Measurements from ENCODE around the gene DAGLA. TPM values are rescaled to one million over a fixed set of nuclear protein-coding genes. Genes with fewer than 3 reads are reported as not detected.

Gene DAGLA, protein sequence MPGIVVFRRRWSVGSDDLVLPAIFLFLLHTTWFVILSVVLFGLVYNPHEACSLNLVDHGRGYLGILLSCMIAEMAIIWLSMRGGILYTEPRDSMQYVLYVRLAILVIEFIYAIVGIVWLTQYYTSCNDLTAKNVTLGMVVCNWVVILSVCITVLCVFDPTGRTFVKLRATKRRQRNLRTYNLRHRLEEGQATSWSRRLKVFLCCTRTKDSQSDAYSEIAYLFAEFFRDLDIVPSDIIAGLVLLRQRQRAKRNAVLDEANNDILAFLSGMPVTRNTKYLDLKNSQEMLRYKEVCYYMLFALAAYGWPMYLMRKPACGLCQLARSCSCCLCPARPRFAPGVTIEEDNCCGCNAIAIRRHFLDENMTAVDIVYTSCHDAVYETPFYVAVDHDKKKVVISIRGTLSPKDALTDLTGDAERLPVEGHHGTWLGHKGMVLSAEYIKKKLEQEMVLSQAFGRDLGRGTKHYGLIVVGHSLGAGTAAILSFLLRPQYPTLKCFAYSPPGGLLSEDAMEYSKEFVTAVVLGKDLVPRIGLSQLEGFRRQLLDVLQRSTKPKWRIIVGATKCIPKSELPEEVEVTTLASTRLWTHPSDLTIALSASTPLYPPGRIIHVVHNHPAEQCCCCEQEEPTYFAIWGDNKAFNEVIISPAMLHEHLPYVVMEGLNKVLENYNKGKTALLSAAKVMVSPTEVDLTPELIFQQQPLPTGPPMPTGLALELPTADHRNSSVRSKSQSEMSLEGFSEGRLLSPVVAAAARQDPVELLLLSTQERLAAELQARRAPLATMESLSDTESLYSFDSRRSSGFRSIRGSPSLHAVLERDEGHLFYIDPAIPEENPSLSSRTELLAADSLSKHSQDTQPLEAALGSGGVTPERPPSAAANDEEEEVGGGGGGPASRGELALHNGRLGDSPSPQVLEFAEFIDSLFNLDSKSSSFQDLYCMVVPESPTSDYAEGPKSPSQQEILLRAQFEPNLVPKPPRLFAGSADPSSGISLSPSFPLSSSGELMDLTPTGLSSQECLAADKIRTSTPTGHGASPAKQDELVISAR
- total RNA-seq (1 to 10 TPM in 8 of 9 donors, under 1 TPM in 1; 0.44 to 4.2 (median 2.5) TPM), polyA plus RNA-seq (1 to 10 TPM in 2 of 3 donors, under 1 TPM in 1; 0.81 to 2.7 (median 1.5) TPM)
- long read RNA-seq, donor 1, full-length matches to known transcripts: 1 of 1 reads
- long read RNA-seq, donor 1, partial matches to known transcripts: 0 of 1 reads
- long read RNA-seq, donor 1, other reads (novel, unspliced or antisense): 0 of 1 reads
- long read RNA-seq, donor 2, partial matches to known transcripts: 12 of 32 reads
- long read RNA-seq, donor 2, other reads (novel, unspliced or antisense): 20 of 32 reads
- long read RNA-seq, donor 3, partial matches to known transcripts: 22 of 61 reads
- long read RNA-seq, donor 3, other reads (novel, unspliced or antisense): 39 of 61 reads
- long read RNA-seq, donor 4: 0 reads
- long read RNA-seq, donor 5, full-length matches to known transcripts: 1 of 6 reads
- long read RNA-seq, donor 5, partial matches to known transcripts: 1 of 6 reads
- long read RNA-seq, donor 5, other reads (novel, unspliced or antisense): 4 of 6 reads
- long read RNA-seq, donor 6: 0 reads
- long read RNA-seq, donor 7, full-length matches to known transcripts: 1 of 1 reads
- long read RNA-seq, donor 7, partial matches to known transcripts: 0 of 1 reads
- long read RNA-seq, donor 7, other reads (novel, unspliced or antisense): 0 of 1 reads
- long read RNA-seq, donor 8, partial matches to known transcripts: 92 of 92 reads
- long read RNA-seq, donor 8, other reads (novel, unspliced or antisense): 0 of 92 reads
- long read RNA-seq, donor 9, partial matches to known transcripts: 26 of 26 reads
- long read RNA-seq, donor 9, other reads (novel, unspliced or antisense): 0 of 26 reads
- long read RNA-seq, donor 10, partial matches to known transcripts: 22 of 54 reads
- long read RNA-seq, donor 10, other reads (novel, unspliced or antisense): 32 of 54 reads

- DNase-seq: peak in 6 of 7 donors; percentile 58 to 78 (median 68)
- Histone ChIP-seq H3K4me3 (peak within 1 kb of the TSS in 2 of 4 donors; percentile 34 to 60), H3K9me3 (replicated peaks in 1 of 3) (no peaks in the 10 kb centered on the region), H3K27ac (peak within 1 kb of the TSS in 1 of 5 donors; percentile 37), H3K27me3 (peaks cover 6% of the 10 kb centered on the region), H3K36me3 (replicated peaks in 1 of 2) (no peaks in the 10 kb centered on the region), H3K4me1 (replicated peaks in 1 of 2) (peaks cover 0 to 9% of the 10 kb centered on the region in 2 donors)
- intact Hi-C loops (cut with DNase I): loop anchor here (2.0 kb wide), 2 partner anchors 53 to 55 kb away; no protein-coding TSS in a partner anchor
- 1 to 5% (median 2%) methylated on average over 18 to 84 of the region's 84 CpGs for WGBS, 4 donors
- peak; percentile 58 to 99 (median 82) for TF ChIP-seq CTCF (IDR thresholded peaks at IDR 0.05)
- TF ChIP-seq POLR2A (IDR thresholded peaks at IDR 0.05): peak in 1 of 2 donors; percentile 29
These were observed at the start of gene DAGLA for GRCh38 chr11:61679893-61680621. Gene DAGLA, plus strand, starts transcription at chr11:61680391. Its CDS starts 39,765 bp downstream, at chr11:61720156.

DNA sequence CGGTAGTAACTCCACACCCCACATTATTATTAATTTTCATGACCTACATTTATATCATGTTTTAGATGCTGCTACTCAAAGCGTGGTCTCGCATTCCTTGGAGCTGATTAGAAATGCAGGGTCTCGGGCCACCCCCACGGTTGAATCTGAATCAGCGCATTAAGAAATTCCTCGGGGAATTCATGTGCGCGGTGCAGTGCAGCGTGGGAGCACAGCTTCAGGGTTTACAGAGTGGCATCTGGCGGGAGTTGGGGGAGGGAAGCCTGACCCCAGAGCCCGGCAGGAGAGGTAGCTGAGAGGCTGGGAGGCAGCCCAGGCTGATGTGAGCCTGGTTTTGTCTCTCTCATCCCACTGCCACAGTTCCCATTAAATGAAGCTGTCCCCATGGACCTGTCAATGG is 48.1 kb upstream of the DAGLA start:
- no peak overlapping the region for H3K4me3 ChIP-seq
- 71 to 76% (median 75%) methylated on average over 11 to 12 of the region's 12 CpGs for WGBS, 4 donors
- no peak for DNase-seq
- no peaks in the 10 kb centered on the region for H3K9me3 ChIP-seq (replicated peaks in 1 of 3)
- peaks cover 0 to 3% of the 10 kb centered on the region in 2 donors for H3K4me1 ChIP-seq (replicated peaks in 1 of 2)
- H3K27me3 ChIP-seq: no peaks in the 10 kb centered on the region
- intact Hi-C loops (cut with DNase I): loop anchor here in 1 of 2 donors (10.0 kb wide), 1 partner anchor 187 kb away; no protein-coding TSS in a partner anchor
- no peak for TF ChIP-seq POLR2A (IDR thresholded peaks at IDR 0.05)
- TF ChIP-seq CTCF (IDR thresholded peaks at IDR 0.05): no peak
- no peak overlapping the region for H3K27ac ChIP-seq
- H3K36me3 ChIP-seq (replicated peaks in 1 of 2): no peaks in the 10 kb centered on the region

DNA sequence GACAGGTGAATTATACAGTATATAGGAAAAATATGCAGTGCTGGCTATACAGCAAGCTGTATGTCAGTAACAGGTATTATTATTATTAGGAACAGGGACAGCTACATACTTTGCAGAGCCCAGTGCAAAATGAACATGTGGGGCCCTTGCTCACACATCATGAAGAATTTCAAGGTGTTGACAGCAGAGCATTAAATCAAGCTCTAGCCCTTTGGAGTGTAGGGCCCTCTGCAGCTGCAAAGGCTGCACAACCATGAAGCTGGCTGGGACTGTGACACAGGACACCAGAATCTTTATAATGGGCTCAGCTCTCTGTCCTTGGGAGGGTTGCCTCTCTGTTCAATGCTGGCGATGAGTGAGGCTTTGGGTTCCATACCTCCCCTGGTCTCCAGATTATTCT is 44.9 kb upstream of the DAGLA start:
- H3K36me3 ChIP-seq (replicated peaks in 1 of 2): no peaks in the 10 kb centered on the region
- no peak for DNase-seq
- 96 to 100% (median 98%) methylated on average over 1 of the region's 1 CpG for WGBS, 4 donors
- H3K4me1 ChIP-seq (replicated peaks in 1 of 2): peaks cover 0 to 12% of the 10 kb centered on the region in 2 donors
- H3K27ac ChIP-seq: no peak overlapping the region
- H3K9me3 ChIP-seq (replicated peaks in 1 of 3): no peaks in the 10 kb centered on the region
- intact Hi-C loops (cut with DNase I): loop anchor here (5.0 to 10.0 kb wide), 2 partner anchors 158 to 191 kb away; no protein-coding TSS in a partner anchor
- H3K27me3 ChIP-seq: no peaks in the 10 kb centered on the region
- no peak for TF ChIP-seq POLR2A (IDR thresholded peaks at IDR 0.05)
- no peak for TF ChIP-seq CTCF (IDR thresholded peaks at IDR 0.05)
- no peak overlapping the region for H3K4me3 ChIP-seq
